C4-2B (cell line): ENCODE measurements around the gene GRP.

Experiments used
- ZFX ChIP-seq: fragments of 450-650 bp; IDR thresholded peaks from 2 replicates; pipeline ENCODE4 v1.6.1; 2017
- TF ChIP-seq, protein P1 (sequence below): fragments of 450-650 bp; conservative IDR thresholded peaks from 2 replicates; pipeline ENCODE4 v1.5.1; 2017; ENCODE audit warnings: mild to moderate bottlenecking

GRCh38 chr18:59273759-59274532 lies 54.0 kb downstream of the GRP start:
- TF ChIP-seq, protein P1, sequence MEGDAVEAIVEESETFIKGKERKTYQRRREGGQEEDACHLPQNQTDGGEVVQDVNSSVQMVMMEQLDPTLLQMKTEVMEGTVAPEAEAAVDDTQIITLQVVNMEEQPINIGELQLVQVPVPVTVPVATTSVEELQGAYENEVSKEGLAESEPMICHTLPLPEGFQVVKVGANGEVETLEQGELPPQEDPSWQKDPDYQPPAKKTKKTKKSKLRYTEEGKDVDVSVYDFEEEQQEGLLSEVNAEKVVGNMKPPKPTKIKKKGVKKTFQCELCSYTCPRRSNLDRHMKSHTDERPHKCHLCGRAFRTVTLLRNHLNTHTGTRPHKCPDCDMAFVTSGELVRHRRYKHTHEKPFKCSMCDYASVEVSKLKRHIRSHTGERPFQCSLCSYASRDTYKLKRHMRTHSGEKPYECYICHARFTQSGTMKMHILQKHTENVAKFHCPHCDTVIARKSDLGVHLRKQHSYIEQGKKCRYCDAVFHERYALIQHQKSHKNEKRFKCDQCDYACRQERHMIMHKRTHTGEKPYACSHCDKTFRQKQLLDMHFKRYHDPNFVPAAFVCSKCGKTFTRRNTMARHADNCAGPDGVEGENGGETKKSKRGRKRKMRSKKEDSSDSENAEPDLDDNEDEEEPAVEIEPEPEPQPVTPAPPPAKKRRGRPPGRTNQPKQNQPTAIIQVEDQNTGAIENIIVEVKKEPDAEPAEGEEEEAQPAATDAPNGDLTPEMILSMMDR = no peak
- no peak for TF ChIP-seq ZFX
